HUES6 (cell line): Measurements from ENCODE around the gene MEGF9.

ENCODE experiments used
- H3K27ac ChIP-seq: 2 replicates; pipeline ENCODE4 v1.7.0; 2013; ENCODE audit warnings: low read depth, mild to moderate bottlenecking, low read length, inconsistent platforms
- H3K27me3 ChIP-seq: 2 replicates; pipeline ENCODE4 v1.6.1; 2013; ENCODE audit warnings: low read length; ENCODE audit not compliant: control insufficient read depth, insufficient read depth
- H3K36me3 ChIP-seq: 2 replicates; pipeline ENCODE4 v1.6.1; 2013; ENCODE audit warnings: low read length; ENCODE audit not compliant: control insufficient read depth, insufficient read depth
- H3K4me1 ChIP-seq: 2 replicates; pipeline ENCODE4 v1.6.1; 2013; ENCODE audit warnings: low read length; ENCODE audit not compliant: control insufficient read depth, insufficient read depth
- H3K4me3 ChIP-seq: 2 replicates; pipeline ENCODE4 v1.5.1; 2013; ENCODE audit warnings: low read depth, low read length
- H3K9ac ChIP-seq: one replicate; pipeline ENCODE4 v1.6.1; 2013; ENCODE audit warnings: mild to moderate bottlenecking, low read length
- H3K9me3 ChIP-seq: 2 replicates; pipeline ENCODE4 v1.6.1; 2013; ENCODE audit warnings: low read depth, low read length; ENCODE audit not compliant: control insufficient read depth, insufficient read depth

The MEGF9 gene

DNA sequence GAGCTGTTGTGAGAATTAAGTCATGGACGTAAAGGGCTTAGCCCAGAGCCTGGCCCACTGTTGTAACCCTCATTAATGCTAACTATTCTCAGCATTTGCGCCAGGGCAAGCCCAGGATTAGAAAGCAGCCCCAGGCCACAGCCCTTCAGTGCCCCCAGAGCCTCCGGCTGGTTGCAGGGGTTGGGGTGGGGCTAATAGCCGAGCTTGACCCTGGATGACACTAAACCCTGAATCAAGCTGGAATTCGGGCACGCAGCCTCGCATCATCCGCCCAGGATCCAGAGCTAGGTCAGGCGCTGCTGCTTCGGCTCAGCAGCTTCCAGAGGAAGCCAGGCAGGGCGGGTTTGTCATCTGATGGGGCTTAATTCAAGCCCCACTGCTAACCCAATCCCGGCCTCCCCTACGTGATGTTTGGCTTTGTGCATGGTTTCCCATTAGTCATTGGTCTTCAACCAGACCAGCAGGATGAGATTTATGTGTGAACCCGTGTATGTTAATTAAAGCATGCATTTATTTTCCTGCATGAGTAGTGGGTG, 1.2 kb upstream of the MEGF9 start:
- Histone ChIP-seq H3K36me3 (no peaks in the 10 kb centered on the region), H3K9me3 (no peaks in the 10 kb centered on the region), H3K4me3 (peak overlapping the region; percentile 82), H3K9ac (no peak overlapping the region), H3K27me3 (peaks cover 24% of the 10 kb centered on the region), H3K27ac (no peak overlapping the region), H3K4me1 (peaks cover 13% of the 10 kb centered on the region; the same call in 1 of the 2 replicates)

DNA sequence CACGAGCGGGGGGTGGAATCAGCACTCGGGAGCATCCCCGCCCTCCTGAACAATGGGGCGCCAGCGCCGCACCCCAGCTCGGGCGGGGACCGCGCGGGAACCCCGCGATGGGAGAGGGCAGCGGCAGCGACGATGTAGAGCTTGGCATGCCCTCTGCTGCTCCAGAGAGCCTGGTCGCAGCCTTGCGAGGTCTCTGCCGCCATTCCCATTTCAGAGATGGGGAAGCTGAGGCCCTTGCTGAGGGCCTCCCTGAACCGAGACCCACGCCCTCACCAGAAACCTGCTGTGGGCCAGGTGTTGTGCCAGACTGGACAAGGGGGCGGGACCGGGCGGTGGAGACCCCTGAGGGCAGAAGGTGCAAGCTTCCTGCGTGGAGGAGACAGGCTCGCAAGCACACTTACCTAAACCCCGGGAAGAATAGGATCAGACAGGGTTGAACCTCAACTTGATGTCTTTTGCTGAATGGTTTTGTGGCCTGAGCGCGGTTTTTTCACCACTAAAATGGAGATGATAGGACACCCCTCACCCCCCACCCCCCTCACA, 647 bp upstream of the MEGF9 start:
- H3K27me3 ChIP-seq, result peaks cover 24% of the 10 kb centered on the region
- peaks cover 13% of the 10 kb centered on the region; the same call in 1 of the 2 replicates for H3K4me1 ChIP-seq
- peak overlapping the region; percentile 84 for H3K9ac ChIP-seq
- H3K36me3 ChIP-seq, result no peaks in the 10 kb centered on the region
- H3K27ac ChIP-seq, result peak overlapping the region; percentile 76
- no peaks in the 10 kb centered on the region for H3K9me3 ChIP-seq
- H3K4me3 ChIP-seq, result peak overlapping the region; percentile 82

DNA sequence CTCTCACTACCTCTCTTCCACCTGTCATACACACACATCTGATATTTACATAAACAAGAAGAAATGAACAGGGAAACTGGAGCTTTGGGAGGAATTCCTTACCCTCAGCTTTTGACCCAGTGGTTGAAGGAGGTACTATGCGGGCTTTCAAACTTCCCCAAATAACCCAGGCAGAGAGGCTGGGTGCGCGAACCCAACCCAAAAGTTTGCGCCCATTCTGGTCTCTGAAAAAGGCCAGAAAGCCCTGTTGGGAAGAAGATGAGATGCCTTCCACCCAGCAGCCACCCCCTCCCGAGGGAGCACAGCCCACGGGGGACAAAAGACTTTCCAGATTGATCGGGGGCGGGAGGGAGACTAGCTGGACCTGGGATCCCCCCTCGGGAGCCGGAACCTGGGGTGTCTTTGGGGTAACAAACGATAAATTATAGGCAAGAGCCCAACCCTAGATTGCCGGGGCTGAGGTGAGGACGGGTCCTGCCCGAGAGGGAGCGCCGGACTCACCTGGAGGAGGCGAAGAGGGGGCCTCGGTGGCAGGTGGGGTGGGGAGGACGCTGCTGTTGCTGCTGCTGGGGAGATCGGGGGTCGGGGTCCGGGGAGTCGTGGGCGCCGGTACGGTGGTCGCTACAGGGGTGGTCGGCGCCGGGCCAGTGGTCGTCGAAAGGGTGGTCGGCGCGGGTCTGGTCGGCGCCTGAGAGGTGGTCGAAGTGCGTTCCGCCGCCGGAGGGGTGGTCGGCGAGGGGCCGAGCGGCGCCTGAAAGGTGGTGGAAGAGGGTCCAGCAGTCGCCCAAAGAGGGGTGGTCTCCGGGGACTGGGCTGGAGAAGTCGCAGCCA, 798 bp downstream of the MEGF9 start:
- H3K27ac ChIP-seq, result no peak overlapping the region
- peaks cover 24% of the 10 kb centered on the region for H3K27me3 ChIP-seq
- H3K36me3 ChIP-seq, result no peaks in the 10 kb centered on the region
- H3K9ac ChIP-seq, result peak overlapping the region; percentile 65
- no peaks in the 10 kb centered on the region for H3K9me3 ChIP-seq
- peak overlapping the region; percentile 82 for H3K4me3 ChIP-seq
- H3K4me1 ChIP-seq, result peaks cover 13% of the 10 kb centered on the region; the same call in 1 of the 2 replicates

DNA sequence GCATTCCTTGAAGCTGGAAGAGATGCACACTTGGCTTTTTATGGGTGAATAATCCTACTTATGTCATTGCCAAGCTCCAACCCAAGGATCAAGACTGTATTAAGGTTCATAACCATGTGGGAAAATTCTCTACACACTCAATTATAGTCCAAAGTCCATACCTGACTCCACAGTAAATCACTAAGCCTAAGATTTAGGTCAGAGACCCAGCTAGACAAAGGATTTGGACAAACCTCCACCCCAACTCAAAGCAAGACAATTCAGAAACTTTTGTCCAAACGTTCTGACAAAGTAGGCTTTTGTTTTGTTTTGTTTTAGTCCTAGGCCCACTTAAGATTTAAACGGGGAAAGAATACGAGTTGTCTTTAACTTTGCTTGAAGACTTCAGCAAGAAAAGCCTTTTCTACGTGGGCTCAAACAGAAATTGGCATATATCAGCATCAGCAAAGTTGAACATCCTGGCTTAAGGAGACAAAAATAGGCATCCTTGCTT, 1.7 kb downstream of the MEGF9 start:
- Histone ChIP-seq H3K9me3 (no peaks in the 10 kb centered on the region), H3K27me3 (peaks cover 24% of the 10 kb centered on the region), H3K27ac (no peak overlapping the region), H3K4me1 (peaks cover 13% of the 10 kb centered on the region; the same call in 1 of the 2 replicates), H3K4me3 (peak overlapping the region; percentile 82; the same call in 1 of the 2 replicates), H3K9ac (no peak overlapping the region), H3K36me3 (no peaks in the 10 kb centered on the region)

DNA sequence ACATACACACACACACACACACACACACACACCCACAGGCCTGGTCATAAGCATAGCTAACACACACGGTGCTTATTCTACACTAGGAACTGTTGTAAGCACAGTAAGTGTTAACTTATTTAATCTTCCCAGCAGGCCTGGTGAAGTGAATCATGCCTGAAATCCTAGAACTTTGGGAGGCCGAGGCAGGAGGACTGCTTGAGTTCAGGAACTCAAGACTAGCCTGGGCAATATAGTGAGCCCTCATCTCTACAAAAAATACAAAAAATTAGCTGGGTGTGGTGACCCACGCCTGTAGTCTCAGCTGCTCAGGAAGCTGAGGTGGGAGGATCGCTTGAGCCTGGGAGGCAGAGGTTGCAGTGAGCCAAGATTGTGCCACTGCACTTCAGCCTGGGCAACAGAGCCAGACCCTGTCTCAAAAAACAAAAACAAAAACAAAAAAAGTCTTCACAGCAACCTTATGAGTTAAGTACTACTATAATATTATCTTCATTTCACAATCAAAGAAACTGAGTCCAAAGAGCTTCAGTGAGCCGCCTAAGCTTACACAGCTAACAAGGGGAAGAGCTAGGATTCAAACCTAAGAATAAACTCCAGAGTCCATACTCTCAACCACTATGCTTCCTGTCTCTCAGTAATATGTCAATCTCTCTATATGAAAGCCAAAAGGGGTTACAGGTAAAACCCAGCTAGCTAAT, 2.3 kb downstream of the MEGF9 start:
- Histone ChIP-seq H3K27me3 (peaks cover 24% of the 10 kb centered on the region), H3K4me3 (peak overlapping the region; percentile 82; the same call in 1 of the 2 replicates), H3K36me3 (no peaks in the 10 kb centered on the region), H3K9ac (no peak overlapping the region), H3K9me3 (no peaks in the 10 kb centered on the region), H3K4me1 (peaks cover 13% of the 10 kb centered on the region; the same call in 1 of the 2 replicates), H3K27ac (no peak overlapping the region)

DNA sequence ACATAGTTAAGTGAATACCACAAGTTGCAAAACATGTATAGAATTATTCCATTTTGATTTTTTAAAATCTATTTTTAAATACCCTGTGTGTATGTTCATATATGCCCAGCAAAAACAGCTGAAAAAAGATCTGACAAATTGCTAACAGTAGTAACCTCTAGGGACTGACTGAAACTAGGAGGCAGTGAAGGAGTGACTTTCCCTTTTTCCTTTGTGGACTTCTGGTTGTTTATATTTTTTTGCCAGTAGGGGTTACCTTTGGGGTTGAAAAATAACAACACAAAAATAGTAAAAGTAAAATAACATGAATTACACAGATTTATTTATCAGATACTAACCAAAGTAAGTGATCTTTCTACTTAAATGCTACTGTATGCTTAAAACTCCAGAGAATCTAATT, 2.9 kb downstream of the MEGF9 start:
- Histone ChIP-seq H3K9ac (no peak overlapping the region), H3K4me3 (no peak overlapping the region), H3K27ac (no peak overlapping the region), H3K27me3 (peaks cover 24% of the 10 kb centered on the region), H3K36me3 (no peaks in the 10 kb centered on the region), H3K4me1 (peaks cover 13% of the 10 kb centered on the region; the same call in 1 of the 2 replicates), H3K9me3 (no peaks in the 10 kb centered on the region)

DNA sequence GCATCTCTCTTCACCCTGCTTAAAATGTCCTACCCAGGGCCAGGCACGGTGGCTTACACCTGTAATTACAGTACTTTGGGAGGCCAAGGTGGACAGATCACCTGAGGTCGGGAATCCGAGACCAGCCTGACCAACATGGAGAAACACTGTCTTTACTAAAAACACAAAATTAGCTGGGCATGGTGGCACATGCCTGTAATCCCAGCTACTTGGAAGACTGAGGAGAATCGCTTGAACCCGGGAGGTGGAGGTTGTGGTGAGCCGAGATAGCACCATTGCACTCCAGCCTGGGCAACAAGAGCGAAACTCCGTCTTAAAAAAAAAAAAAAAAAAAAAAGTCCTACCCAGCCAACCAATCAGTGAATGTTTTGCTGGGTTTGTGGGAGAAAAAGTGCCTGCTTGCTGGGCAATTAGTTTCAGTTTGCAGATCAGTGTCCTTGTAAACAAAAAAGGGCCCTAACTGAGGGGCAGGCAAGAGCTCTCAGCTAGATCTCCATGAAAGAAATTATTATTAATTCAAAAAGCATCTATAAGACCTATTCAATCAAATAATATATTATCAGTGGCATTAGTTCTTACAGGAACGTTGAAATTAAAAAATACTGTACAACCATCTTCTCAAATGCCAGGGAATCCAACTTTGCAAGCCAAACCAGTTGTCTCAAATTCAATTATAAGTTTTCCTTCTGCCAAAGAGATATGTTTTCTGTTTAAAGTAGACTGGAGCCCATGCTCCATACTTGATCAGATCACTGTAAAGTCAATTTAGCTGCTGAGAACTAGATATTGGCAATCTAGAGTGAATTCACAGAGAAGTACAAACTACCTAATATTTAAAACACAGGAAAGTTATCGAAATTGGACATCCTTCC, 3.9 kb downstream of the MEGF9 start:
- Histone ChIP-seq H3K4me1 (peaks cover 8% of the 10 kb centered on the region; the same call in 1 of the 2 replicates), H3K27ac (no peak overlapping the region), H3K9ac (no peak overlapping the region), H3K9me3 (no peaks in the 10 kb centered on the region), H3K36me3 (no peaks in the 10 kb centered on the region), H3K4me3 (no peak overlapping the region), H3K27me3 (peaks cover 24% of the 10 kb centered on the region)

DNA sequence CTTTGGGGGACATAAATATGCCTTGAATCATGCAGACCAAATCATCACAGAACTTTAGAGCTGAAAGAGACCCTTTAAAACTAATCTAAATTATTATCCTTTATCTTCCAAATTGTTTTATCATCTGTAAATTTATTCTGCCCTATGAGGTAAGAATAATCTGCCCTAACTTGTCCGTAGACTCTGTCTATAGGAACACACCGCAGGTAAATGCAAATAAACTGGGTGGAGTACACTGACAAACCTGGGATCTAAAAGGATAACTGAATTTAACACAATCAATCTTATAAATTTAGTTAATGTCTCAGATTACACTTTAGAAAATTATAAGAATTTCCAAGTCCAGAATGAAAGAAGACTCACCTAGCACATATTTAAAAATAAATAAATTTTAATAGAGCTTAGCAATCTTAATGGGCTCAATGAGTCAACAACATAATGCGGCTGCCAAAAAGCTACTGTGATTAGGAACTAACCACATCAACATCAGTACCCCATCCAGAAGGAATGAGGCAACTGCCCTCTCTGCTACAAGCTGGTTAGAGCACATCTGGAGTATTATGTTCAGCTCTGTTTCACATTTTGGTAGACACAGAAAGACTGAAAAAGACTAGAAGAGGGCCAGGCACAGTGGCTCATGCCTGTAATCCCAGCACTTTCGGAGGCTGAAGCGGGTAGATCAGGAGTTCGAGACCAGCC, 5.6 kb downstream of the MEGF9 start:
- Histone ChIP-seq H3K4me1 (peaks cover 7% of the 10 kb centered on the region; the same call in 1 of the 2 replicates), H3K4me3 (no peak overlapping the region), H3K36me3 (no peaks in the 10 kb centered on the region), H3K9ac (no peak overlapping the region), H3K27ac (no peak overlapping the region), H3K27me3 (peaks cover 21% of the 10 kb centered on the region), H3K9me3 (no peaks in the 10 kb centered on the region)

DNA sequence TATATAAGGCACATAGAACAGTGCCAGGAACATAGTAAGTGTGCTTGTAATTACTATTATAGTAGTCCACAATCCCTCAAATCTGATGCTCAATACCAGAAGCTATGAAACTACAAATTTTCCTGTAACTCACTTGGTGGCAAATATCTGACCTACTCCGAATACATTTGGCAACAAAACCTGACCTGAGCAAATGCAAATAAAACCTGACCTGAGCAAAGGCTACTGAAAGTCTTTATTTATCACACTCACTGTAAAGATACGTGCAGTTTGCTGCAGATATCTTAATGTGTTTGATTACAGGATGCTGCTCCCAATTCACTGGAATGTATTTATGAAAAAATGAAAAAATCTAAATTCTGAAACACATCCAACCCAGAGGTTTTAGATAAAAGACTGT, 7.1 kb downstream of the MEGF9 start:
- H3K4me1 ChIP-seq, result no peaks in the 10 kb centered on the region

DNA sequence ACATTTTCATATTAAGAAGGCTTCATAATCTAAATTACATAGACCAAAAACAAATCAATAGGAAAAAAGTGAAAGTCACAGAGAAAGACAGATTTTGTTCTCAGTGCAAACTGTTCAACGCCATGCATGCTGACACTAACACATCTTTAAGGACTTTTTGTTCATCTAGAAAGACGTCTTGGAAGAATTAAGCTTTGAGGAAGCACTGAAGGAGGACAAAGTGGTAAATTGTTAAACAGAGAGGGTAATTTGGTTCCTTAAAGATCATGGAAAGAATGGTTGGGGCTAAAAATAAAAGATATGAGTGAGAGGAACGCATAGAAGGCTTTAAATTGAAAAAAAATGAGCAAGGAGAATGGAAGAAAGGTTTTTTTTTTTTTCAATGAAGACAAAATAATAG, 9.1 kb downstream of the MEGF9 start:
- Histone ChIP-seq H3K4me3 (no peak overlapping the region), H3K4me1 (no peaks in the 10 kb centered on the region), H3K9me3 (no peaks in the 10 kb centered on the region), H3K9ac (no peak overlapping the region), H3K27me3 (peaks cover 6% of the 10 kb centered on the region; the same call in 1 of the 2 replicates), H3K27ac (no peak overlapping the region), H3K36me3 (no peaks in the 10 kb centered on the region)

More for the DNA sequence above, 7.1 kb downstream of the MEGF9 start:
- Histone ChIP-seq H3K27me3 (peaks cover 12% of the 10 kb centered on the region), H3K4me3 (no peak overlapping the region), H3K9me3 (no peaks in the 10 kb centered on the region), H3K9ac (no peak overlapping the region), H3K36me3 (no peaks in the 10 kb centered on the region), H3K27ac (no peak overlapping the region)
